Fibroblast of skin of abdomen (primary cell): Measurements from ENCODE around the gene STIM1.
"Not testable (repeated sequence)": the region's sequence is repeated elsewhere in the genome, so short reads cannot be mapped to it uniquely, and the experiment has no call there.

Experiments used
- DNase-seq: peaks from one replicate; pipeline ENCODE4 v3.0.0-alpha.2; 2013

STIM1 gene

DNA sequence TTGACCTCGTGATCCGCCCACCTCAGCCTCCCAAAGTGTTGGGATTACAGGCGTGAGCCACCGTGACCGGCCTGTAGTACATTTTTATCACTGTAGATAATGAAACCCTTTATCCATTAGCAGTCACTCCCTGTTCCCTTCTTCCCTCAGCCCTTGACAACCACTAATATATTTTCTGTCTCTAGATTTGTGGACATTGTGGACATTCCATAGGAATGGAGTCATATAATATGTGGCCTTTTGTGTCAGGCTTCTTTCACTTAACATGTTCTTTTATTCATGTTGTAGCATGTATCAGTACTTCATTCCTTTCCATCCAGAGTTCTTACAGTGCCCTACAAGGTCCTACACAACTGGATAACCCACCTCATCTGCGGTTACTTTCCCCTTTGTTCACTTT is 269.7 kb downstream of the STIM1 start:
- DNase-seq, result peak; percentile 17

DNA sequence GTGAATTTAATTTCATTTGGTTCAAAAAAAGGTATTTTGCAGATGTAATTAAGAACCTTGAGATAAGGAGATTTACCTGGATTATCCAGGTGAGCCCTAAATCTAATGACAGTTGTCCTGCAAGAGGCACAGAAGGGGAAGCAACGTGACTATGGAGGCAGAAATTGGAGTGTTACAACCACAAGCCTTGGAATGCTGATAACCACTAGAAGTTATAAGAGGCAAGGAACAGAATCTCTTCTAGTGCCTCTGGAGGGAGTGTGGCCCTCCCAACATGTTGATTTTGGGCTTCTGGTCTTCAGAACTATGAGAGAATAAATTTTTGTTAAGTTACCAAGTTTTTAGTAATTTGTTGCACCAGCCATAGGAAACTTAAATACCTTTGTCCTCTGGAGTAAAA is 271.9 kb downstream of the STIM1 start:
- DNase-seq, result no peak

DNA sequence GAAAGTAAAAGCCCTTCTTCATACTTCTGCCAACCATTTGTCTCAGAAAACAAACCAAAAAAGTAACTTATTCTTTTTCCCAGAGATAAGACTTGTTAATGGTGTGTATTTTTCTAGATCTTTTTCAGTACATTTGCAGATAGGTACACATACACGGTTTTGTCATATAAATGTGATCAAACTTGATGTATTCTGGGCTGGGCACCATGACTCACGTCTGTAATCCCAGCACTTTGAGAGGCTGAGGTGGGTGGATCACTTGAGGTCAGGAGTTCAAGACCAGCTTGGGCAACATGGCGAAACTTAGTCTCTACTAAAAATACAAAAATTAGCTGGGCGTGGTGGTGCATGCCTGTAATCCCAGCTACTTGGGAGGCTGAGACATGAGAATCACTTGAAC is 274.8 kb downstream of the STIM1 start:
- DNase-seq, result not testable (repeated sequence)

DNA sequence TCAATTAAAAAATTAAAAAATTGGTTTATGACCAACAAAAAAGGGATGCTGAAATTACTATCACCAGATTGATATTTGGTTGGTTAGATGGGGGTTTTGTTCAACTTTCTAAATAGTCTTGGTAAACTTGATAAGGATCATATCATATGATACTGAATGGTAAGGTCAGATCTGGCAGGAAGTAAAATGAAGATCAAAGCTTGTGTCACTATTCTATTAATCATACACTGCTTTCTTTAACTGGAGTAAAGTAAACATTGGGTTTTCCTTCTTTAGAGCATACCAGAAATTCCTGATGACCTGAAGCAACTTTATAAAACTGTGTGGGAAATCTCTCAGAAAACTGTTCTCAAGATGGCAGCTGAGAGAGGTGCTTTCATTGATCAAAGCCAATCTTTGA is 279.3 kb downstream of the STIM1 start:
- peak; percentile 27 for DNase-seq

DNA sequence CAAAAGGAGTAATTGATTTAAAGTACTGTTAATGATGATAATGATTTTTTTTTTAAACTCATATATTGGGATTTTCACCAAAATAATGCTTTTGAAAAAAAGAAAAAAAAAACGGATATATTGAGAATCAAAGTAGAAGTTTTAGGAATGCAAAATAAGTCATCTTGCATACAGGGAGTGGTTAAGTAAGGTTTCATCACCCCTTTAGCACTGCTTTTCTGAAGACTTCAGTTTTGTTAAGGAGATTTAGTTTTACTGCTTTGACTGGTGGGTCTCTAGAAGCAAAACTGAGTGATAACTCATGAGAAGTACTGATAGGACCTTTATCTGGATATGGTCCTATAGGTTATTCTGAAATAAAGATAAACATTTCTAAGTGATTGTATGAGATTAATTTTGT is 283.0 kb downstream of the STIM1 start:
- no peak for DNase-seq

DNA sequence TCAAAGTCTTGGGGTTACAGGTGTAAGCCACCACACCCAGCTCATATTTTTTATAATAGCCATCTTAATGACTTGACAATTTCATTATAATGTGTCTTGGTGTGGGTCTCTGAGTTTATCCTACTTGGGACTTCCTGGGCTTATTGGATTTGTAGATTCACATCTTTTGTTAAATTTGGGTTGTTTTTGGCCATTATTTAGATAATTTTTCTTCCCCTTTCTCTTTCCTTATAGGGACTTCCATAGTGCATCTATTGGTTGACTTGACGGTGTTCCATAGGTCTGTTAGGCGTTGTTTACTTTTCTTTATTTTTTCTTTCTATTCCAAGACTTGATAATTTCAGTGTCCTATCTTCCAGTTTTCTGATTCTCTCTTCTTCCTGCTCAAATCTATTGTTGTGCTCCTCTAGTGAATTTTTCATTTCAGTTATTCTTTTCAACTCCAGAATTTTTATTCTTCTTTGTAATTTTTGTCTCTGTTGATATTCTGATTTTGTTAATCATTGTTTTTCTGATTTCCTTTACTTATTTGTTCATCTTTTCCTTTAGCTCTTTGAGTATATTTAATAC is 284.7 kb downstream of the STIM1 start:
- no peak for DNase-seq
